HL-60 (cell line): ENCODE data around the gene SPPL2B.

Source experiments
- DNase-seq, 2 experiments: peaks; one replicate each; pipeline ENCODE4 v3.0.0-alpha.2; 2010 to 2020; ENCODE audit warnings: low read depth in 1 of 2, low spot score in 1 of 2
- H3K27ac ChIP-seq: fragments of 250-450 bp; sonication (Bioruptor Pico); replicated peaks from 2 replicates; pipeline ENCODE4 v1.5.1; 2020; ENCODE audit warnings: mild to moderate bottlenecking, moderate library complexity
- H3K27me3 ChIP-seq: fragments of 250-450 bp; sonication (Bioruptor Pico); 2 replicates; pipeline ENCODE4 v1.5.1; 2021; ENCODE audit warnings: mild to moderate bottlenecking, moderate library complexity; ENCODE audit not compliant: insufficient read depth, poor library complexity, severe bottlenecking
- H3K4me3 ChIP-seq: replicated peaks from 2 replicates; pipeline ENCODE4 v1.5.1; 2011; ENCODE audit warnings: mild to moderate bottlenecking, control low read depth, low read length; ENCODE audit not compliant: insufficient read depth
- GABPA ChIP-seq: IDR thresholded peaks from 2 replicates; pipeline ENCODE4 v1.6.1; 2012; ENCODE audit warnings: low read depth
- POLR2AphosphoS5 ChIP-seq: IDR thresholded peaks from 2 replicates; pipeline ENCODE4 v1.6.1; 2012; ENCODE audit warnings: low read depth
- SPI1 ChIP-seq: IDR thresholded peaks from 2 replicates; pipeline ENCODE4 v1.6.1; 2012; ENCODE audit warnings: low read depth, mild to moderate bottlenecking, borderline replicate concordance
- TF ChIP-seq, protein P1 (sequence below): IDR thresholded peaks from 2 replicates; pipeline ENCODE4 v1.6.1; 2012; ENCODE audit warnings: low read depth; ENCODE audit not compliant: insufficient replicate concordance
- TF ChIP-seq, protein P2 (sequence below): IDR thresholded peaks from one replicate; pipeline ENCODE4 v1.5.1; 2011; ENCODE audit warnings: low read length, control low read depth, inconsistent platforms; ENCODE audit not compliant: insufficient read depth

SPPL2B gene

DNA sequence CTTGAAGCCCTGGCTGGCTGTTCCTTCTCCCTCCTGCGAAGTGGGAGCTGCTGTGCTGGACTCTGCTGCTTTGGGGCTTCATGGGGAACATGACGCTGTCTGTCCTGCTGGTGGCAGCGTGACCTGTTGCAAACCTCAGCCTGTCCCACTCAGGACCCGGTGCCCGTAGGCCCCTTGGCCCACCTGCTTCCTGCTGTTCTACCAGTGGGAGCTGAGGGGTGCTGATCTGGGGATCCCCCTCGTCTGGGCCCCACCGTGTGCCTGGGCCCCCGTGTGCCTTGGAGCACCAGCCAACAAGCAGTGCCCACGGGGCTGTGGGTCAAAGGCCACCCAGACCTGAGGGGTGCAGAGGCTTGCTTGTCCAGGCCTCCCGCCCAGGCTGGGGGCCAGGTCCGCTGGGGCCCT lies 5.3 kb downstream of the SPPL2B start:
- Histone ChIP-seq H3K27me3 (no peaks in the 10 kb centered on the region), H3K27ac (no peak overlapping the region), H3K4me3 (no peak overlapping the region)
- no peak for TF ChIP-seq GABPA
- no peak for TF ChIP-seq POLR2AphosphoS5
- TF ChIP-seq, protein P1, sequence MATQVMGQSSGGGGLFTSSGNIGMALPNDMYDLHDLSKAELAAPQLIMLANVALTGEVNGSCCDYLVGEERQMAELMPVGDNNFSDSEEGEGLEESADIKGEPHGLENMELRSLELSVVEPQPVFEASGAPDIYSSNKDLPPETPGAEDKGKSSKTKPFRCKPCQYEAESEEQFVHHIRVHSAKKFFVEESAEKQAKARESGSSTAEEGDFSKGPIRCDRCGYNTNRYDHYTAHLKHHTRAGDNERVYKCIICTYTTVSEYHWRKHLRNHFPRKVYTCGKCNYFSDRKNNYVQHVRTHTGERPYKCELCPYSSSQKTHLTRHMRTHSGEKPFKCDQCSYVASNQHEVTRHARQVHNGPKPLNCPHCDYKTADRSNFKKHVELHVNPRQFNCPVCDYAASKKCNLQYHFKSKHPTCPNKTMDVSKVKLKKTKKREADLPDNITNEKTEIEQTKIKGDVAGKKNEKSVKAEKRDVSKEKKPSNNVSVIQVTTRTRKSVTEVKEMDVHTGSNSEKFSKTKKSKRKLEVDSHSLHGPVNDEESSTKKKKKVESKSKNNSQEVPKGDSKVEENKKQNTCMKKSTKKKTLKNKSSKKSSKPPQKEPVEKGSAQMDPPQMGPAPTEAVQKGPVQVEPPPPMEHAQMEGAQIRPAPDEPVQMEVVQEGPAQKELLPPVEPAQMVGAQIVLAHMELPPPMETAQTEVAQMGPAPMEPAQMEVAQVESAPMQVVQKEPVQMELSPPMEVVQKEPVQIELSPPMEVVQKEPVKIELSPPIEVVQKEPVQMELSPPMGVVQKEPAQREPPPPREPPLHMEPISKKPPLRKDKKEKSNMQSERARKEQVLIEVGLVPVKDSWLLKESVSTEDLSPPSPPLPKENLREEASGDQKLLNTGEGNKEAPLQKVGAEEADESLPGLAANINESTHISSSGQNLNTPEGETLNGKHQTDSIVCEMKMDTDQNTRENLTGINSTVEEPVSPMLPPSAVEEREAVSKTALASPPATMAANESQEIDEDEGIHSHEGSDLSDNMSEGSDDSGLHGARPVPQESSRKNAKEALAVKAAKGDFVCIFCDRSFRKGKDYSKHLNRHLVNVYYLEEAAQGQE = no peak
- TF ChIP-seq SPI1 = no peak
- TF ChIP-seq, protein P2, sequence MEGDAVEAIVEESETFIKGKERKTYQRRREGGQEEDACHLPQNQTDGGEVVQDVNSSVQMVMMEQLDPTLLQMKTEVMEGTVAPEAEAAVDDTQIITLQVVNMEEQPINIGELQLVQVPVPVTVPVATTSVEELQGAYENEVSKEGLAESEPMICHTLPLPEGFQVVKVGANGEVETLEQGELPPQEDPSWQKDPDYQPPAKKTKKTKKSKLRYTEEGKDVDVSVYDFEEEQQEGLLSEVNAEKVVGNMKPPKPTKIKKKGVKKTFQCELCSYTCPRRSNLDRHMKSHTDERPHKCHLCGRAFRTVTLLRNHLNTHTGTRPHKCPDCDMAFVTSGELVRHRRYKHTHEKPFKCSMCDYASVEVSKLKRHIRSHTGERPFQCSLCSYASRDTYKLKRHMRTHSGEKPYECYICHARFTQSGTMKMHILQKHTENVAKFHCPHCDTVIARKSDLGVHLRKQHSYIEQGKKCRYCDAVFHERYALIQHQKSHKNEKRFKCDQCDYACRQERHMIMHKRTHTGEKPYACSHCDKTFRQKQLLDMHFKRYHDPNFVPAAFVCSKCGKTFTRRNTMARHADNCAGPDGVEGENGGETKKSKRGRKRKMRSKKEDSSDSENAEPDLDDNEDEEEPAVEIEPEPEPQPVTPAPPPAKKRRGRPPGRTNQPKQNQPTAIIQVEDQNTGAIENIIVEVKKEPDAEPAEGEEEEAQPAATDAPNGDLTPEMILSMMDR = no peak
- DNase-seq = no peak

DNA sequence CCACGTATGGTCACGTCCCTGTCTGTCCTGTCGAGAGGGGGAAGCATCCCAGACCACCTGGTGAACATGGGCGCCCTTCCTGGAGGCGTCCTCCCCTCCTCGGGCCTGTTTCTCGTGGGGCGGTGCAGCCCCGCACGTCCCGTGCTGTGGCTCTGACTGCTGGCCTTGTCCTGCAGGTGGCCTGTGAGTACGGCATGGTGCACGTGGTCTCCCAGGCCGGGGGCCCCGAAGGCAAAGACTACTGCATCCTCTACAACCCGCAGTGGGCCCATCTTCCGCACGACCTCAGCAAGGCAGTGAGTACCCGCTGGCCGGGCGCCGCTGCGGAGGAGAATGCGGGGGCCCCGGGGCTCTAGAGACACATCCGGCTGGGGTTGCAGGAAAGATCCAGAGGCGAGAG lies 5.9 kb downstream of the SPPL2B start:
- no peaks in the 10 kb centered on the region for H3K27me3 ChIP-seq
- H3K4me3 ChIP-seq = no peak overlapping the region
- H3K27ac ChIP-seq = no peak overlapping the region
- DNase-seq = no peak
- TF ChIP-seq SPI1 (no peak), GABPA (no peak), POLR2AphosphoS5 (no peak)
- TF ChIP-seq, protein P1 = no peak
- TF ChIP-seq, protein P2 = no peak

DNA sequence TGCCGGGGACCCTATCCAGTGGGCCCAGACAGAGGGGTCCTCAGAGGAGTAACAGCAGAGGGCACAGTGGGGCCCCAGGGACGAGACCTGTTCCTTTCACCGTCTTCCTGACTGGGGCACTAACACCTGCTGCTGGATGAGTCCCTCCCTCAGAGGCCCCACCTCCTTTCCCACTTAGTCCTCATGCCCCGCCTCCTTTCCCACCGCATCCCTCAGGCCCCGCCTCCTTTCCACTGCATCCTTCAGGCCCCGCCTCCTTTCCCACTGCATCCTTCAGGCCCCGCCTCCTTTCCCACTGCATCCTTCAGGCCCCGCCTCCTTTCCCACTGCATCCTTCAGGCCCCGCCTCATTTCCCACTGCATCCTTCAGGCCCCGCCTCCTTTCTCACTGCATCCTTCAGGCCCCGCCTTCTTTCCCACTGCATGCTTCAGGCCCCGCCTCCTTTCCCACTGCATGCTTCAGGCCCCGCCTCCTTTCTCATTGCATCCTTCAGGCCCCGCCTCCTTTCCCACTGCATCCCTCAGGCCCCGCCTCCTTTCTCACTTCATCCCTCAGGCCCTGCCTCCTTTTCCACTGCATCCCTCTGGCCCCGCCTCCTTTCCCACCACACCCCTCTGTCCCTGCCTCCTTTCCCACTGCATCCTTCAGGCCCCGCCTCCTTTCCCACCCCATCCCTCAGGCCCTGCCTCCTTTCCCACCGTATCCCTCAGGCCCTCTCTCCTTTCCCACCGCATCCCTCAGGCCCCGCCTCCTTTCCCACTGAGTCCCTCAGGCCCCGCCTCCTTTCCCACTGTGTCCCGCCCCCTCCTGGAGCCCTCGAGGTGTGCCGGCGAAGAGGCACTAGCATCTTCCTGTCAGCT lies 6.7 kb downstream of the SPPL2B start:
- no peak overlapping the region for H3K27ac ChIP-seq
- no peak overlapping the region for H3K4me3 ChIP-seq

More for the DNA sequence above, 6.7 kb downstream of the SPPL2B start:
- no peaks in the 10 kb centered on the region for H3K27me3 ChIP-seq
- TF ChIP-seq, protein P2 = no peak
- TF ChIP-seq GABPA (no peak), SPI1 (no peak), POLR2AphosphoS5 (no peak)
- TF ChIP-seq, protein P1 = no peak
- DNase-seq = no peak
